ENCODE data around the gene CLDN2. TPM values are rescaled to one million over a fixed set of nuclear protein-coding genes. Genes with fewer than 3 reads are reported as not detected.

Gene CLDN2
- total and polyA plus RNA-seq, 2 of the 13 experiments (the other 11 are each of a cell fraction or from before 2014, with no cell fraction given): 1.3 to 1.5 TPM

GRCh38 chrX:106931831-106932491, 11.8 kb downstream of the CLDN2 start:
- Histone ChIP-seq H4K20me1 (ENCODE audit: insufficient read depth, low read length) (no peaks in the 10 kb centered on the region), H3K4me3 (replicated peaks in 1 of 3; ENCODE audit: insufficient read depth in 1 of 3, low read depth in 2 of 3, low read length in 3 of 3) (peak overlapping the region in 1 of 3 experiments; percentile 58; a peak in 1 of 6 replicates), H3K9me3 (ENCODE audit: low read length) (no peaks in the 10 kb centered on the region), H3K36me3 (replicated peaks in 1 of 2; ENCODE audit: control insufficient read depth in 1 of 2, insufficient read depth in 2 of 2, low read length in 2 of 2) (no peaks in the 10 kb centered on the region), H3K4me2 (ENCODE audit: low read depth, low read length) (peak overlapping the region; percentile 86), H3K4me1 (ENCODE audit: insufficient read depth, low read length) (peaks cover 63% of the 10 kb centered on the region), H3K27me3 (ENCODE audit: control insufficient read depth in 1 of 2, insufficient read depth in 2 of 2, low read length in 2 of 2) (no peaks in the 10 kb centered on the region), H3K9ac (ENCODE audit: insufficient read depth, low read depth, low read length) (peak overlapping the region; percentile 59), H3K79me2 (ENCODE audit: insufficient read depth, low read length) (no peaks in the 10 kb centered on the region), H2AFZ (ENCODE audit: low read length) (peak overlapping the region; percentile 9), H3K27ac (ENCODE audit: extremely low read length, insufficient read depth, low read length) (peak overlapping the region; percentile 90)
- in situ Hi-C loops (cut with HindIII; ENCODE audit: extremely low pct_ligation_motif_present, low pct_unique_long_range_greater_than_20kb) (no loop called here), intact Hi-C loops (cut with micrococcal nuclease; ENCODE audit: unreplicated experiment) (loop anchor here (2.0 kb wide), 1 partner anchor 23 kb away; no protein-coding TSS in a partner anchor)
- ChIA-PET CTCF (ENCODE audit: low intra/inter-chr PET ratio, low total read pairs) (interaction anchor here (1.1 kb wide), 1 partner anchor 34 kb away, joined by 4 read pairs; no protein-coding TSS in a partner anchor), POLR2A (interaction anchor here (0.9 to 3.2 kb wide), 10 partner anchors 9 to 697 kb away, joined by 3 to 76 read pairs (median 6); partner anchors contain the start of genes PRPS1 and RIPPLY1)
- BruUV-seq (replicated peaks): no TSS peak
- FAIRE-seq (peak; percentile 92), DNase-seq (ENCODE audit: low spot score) (peak; percentile 36), ATAC-seq (peak; percentile 58)
- 0% methylated on average over 1 of the region's 3 CpGs for WGBS (ENCODE audit: low lambda C conversion rate)
- TF ChIP-seq ZNF136 (CRISPR knock-in tag; IDR thresholded peaks at IDR 0.05; ENCODE audit: low read depth) (peak; percentile 82; the same call in 1 of the 2 replicates), PHF20 (CRISPR knock-in tag; IDR thresholded peaks at IDR 0.05) (0 out of 2 replicates have a peak, but pooled peaks have one; percentile 24), ZNF142 (CRISPR knock-in tag; IDR thresholded peaks at IDR 0.05) (no peak), HNF4G (IDR thresholded peaks at IDR 0.05; ENCODE audit: borderline replicate concordance, low read depth, low read length) (peak; percentile 3; the same call in 1 of the 2 replicates), HNF4G (CRISPR knock-in tag; IDR thresholded peaks at IDR 0.05; ENCODE audit: borderline replicate concordance, low read depth) (no peak), MTF2 (CRISPR knock-in tag; IDR thresholded peaks at IDR 0.05; ENCODE audit: borderline replicate concordance) (no peak), NCOA2 (CRISPR knock-in tag; IDR thresholded peaks at IDR 0.05) (peak; percentile 27; the same call in 1 of the 2 replicates), ZNF850 (CRISPR knock-in tag; conservative IDR thresholded peaks at IDR 0.05) (no peak), SOX6 (IDR thresholded peaks at IDR 0.05) (no peak), SOX6 (CRISPR knock-in tag; IDR thresholded peaks at IDR 0.05) (peak; percentile 11; the same call in 1 of the 2 replicates), ZNF543 (CRISPR knock-in tag; IDR thresholded peaks at IDR 0.05) (no peak), GRHL1 (CRISPR knock-in tag; conservative IDR thresholded peaks at IDR 0.05) (no peak), RBFOX2 (IDR thresholded peaks at IDR 0.05; ENCODE audit: low read depth, low read length) (0 out of 2 replicates have a peak, but pooled peaks have one; percentile 27), EP300 (IDR thresholded peaks at IDR 0.05; ENCODE audit: low read depth in 2 of 2, low read length in 2 of 2) (no peak), EP300 (CRISPR knock-in tag; IDR thresholded peaks at IDR 0.05; ENCODE audit: borderline replicate concordance) (no peak; the same call in 1 of the 2 replicates), CREM (IDR thresholded peaks at IDR 0.05) (peak; percentile 27; the same call in 1 of the 2 replicates), CREM (CRISPR knock-in tag; IDR thresholded peaks at IDR 0.05) (no peak), PHB2 (IDR thresholded peaks at IDR 0.05; ENCODE audit: partially characterized antibody) (no peak)

All from HepG2 (cell line).